ENCODE data around the gene GPX4. TPM values are rescaled to one million over a fixed set of nuclear protein-coding genes. Genes with fewer than 3 reads are reported as not detected.

GPX4 gene, protein sequence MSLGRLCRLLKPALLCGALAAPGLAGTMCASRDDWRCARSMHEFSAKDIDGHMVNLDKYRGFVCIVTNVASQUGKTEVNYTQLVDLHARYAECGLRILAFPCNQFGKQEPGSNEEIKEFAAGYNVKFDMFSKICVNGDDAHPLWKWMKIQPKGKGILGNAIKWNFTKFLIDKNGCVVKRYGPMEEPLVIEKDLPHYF
- total RNA-seq: 236 and 241 TPM in 2 replicates

DNA sequence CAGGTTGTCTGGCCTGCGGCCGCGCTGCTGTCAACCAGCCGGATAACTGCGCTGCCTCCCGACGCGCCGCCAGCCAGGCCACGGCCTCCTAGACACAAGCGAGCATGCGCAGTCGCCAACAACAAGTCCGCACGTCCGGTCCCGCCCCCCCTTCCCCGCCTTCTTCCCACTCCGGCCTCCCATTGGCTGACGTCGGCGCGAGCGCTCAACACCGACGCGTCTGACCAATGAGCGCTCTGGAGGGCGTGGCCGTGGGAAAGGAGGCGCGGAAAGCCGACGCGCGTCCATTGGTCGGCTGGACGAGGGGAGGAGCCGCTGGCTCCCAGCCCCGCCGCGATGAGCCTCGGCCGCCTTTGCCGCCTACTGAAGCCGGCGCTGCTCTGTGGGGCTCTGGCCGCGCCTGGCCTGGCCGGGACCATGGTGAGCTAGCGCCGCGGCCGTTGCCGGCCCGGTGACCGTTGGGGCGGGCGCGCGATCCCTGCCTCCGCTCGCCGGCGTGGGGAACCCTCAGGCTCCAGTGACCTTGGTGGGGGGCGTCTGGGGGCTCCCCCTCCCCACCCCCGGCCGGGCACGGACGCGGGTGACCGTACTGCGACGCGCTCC lies at the start of gene GPX4:
Gene GPX4, plus strand, starts transcription at position 287 of the 603 bp plus-strand sequence. Its CDS starts 50 bp downstream, at position 337.
- intact Hi-C loops (cut with micrococcal nuclease): loop anchor here (1.0 to 5.0 kb wide), 7 partner anchors 9 to 137 kb away; partner anchors contain the start of genes ABCA7, ARHGAP45, ATP5F1D and CNN2
- peak within 1 kb of the TSS; percentile 80 for H3K4me3 Mint-ChIP-seq
- peak within 1 kb of the TSS; percentile 90 for H3K27ac Mint-ChIP-seq
- peaks cover 8% of the 10 kb centered on the region for H3K9me3 Mint-ChIP-seq
- peak; percentile 96 for DNase-seq (ENCODE audit: low spot score)
- H3K27me3 Mint-ChIP-seq (ENCODE audit: insufficient read depth): peaks cover 2% of the 10 kb centered on the region
- H3K4me1 Mint-ChIP-seq (ENCODE audit: low read depth): peaks cover 30% of the 10 kb centered on the region
- peaks cover 14% of the 10 kb centered on the region for H3K36me3 Mint-ChIP-seq (ENCODE audit: low read depth)

DNA sequence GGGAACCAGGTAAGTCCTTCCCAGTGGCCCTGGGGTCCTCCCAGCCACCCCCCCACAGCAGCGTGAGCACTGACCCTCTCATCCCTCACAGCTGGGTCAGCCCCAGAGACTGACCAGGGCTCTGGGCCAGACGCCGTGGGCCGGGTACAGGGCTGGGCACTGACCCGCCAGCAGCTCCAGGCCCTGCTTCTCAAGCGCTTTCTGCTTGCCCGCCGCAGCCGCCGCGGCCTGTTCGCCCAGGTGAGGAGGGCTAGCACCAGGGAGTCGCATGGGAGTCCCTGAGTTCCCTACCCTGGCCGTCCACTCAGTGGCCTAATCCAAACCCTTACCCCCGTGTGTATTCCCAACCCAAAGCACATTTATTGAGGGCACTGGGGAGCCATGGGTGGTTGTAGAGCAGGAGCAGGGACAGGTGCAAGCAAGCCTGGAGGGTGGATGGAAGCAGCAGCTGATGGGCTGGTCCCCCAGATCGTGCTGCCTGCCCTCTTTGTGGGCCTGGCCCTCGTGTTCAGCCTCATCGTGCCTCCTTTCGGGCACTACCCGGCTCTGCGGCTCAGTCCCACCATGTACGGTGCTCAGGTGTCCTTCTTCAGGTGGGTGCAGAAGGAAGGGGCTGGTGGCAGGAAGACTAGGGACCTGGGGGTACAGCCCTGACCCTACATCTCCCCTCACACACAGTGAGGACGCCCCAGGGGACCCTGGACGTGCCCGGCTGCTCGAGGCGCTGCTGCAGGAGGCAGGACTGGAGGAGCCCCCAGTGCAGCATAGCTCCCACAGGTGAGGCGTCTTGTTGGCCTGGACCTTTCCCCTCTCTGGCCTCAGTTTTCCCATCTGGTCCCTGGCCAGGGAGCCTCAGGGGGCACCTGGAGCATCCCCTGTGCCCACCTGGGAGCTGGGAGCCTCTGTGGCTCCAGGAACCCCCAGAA lies 49.4 kb upstream of the GPX4 start:
- Mint-ChIP-seq H3K4me1 (ENCODE audit: low read depth) (peaks cover 19% of the 10 kb centered on the region), H3K27ac (no peak overlapping the region), H3K4me3 (no peak overlapping the region), H3K9me3 (no peaks in the 10 kb centered on the region), H3K27me3 (ENCODE audit: insufficient read depth) (no peaks in the 10 kb centered on the region), H3K36me3 (ENCODE audit: low read depth) (peaks cover 13% of the 10 kb centered on the region)
- DNase-seq (ENCODE audit: low spot score): no peak
- intact Hi-C loops (cut with micrococcal nuclease): no loop called here

DNA sequence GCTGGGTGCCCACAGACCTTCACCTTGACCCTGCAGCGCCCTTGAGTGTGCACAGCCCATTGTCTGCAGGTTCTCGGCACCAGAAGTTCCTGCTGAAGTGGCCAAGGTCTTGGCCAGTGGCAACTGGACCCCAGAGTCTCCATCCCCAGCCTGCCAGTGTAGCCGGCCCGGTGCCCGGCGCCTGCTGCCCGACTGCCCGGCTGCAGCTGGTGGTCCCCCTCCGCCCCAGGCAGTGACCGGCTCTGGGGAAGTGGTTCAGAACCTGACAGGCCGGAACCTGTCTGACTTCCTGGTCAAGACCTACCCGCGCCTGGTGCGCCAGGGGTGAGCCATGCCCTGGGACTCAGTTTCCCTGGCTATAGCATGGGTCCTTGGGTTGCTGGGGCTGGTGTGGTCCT lies 48.8 kb upstream of the GPX4 start:
- Mint-ChIP-seq H3K27me3 (ENCODE audit: insufficient read depth) (no peaks in the 10 kb centered on the region), H3K36me3 (ENCODE audit: low read depth) (peaks cover 13% of the 10 kb centered on the region), H3K27ac (no peak overlapping the region), H3K4me3 (no peak overlapping the region), H3K9me3 (no peaks in the 10 kb centered on the region), H3K4me1 (ENCODE audit: low read depth) (peaks cover 19% of the 10 kb centered on the region)
- intact Hi-C loops (cut with micrococcal nuclease): no loop called here
- DNase-seq (ENCODE audit: low spot score): no peak

DNA sequence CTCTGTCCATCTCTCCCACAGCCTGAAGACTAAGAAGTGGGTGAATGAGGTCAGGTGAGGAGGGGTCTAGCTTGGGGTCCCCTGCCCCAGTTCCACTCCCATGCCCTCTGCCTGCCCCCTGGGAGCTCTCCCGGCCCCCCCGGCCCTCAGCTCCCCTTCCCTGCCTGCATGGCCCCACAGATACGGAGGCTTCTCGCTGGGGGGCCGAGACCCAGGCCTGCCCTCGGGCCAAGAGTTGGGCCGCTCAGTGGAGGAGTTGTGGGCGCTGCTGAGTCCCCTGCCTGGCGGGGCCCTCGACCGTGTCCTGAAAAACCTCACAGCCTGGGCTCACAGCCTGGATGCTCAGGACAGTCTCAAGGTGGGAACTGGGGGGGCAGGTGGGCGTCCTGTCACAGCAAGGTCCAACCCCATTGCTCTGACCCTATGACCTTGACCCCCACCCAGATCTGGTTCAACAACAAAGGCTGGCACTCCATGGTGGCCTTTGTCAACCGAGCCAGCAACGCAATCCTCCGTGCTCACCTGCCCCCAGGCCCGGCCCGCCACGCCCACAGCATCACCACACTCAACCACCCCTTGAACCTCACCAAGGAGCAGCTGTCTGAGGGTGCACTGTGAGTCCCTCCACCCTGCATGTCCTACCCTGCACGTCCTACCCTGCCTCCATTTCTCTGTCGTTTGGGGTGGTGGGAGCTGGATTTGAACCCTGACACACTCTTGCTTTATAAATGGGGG lies 47.7 kb upstream of the GPX4 start:
- no peaks in the 10 kb centered on the region for H3K27me3 Mint-ChIP-seq (ENCODE audit: insufficient read depth)
- H3K9me3 Mint-ChIP-seq: no peaks in the 10 kb centered on the region
- intact Hi-C loops (cut with micrococcal nuclease): no loop called here
- peaks cover 13% of the 10 kb centered on the region for H3K36me3 Mint-ChIP-seq (ENCODE audit: low read depth)
- no peak overlapping the region for H3K4me3 Mint-ChIP-seq
- no peak overlapping the region for H3K27ac Mint-ChIP-seq
- H3K4me1 Mint-ChIP-seq (ENCODE audit: low read depth): peaks cover 19% of the 10 kb centered on the region
- DNase-seq (ENCODE audit: low spot score): no peak

DNA sequence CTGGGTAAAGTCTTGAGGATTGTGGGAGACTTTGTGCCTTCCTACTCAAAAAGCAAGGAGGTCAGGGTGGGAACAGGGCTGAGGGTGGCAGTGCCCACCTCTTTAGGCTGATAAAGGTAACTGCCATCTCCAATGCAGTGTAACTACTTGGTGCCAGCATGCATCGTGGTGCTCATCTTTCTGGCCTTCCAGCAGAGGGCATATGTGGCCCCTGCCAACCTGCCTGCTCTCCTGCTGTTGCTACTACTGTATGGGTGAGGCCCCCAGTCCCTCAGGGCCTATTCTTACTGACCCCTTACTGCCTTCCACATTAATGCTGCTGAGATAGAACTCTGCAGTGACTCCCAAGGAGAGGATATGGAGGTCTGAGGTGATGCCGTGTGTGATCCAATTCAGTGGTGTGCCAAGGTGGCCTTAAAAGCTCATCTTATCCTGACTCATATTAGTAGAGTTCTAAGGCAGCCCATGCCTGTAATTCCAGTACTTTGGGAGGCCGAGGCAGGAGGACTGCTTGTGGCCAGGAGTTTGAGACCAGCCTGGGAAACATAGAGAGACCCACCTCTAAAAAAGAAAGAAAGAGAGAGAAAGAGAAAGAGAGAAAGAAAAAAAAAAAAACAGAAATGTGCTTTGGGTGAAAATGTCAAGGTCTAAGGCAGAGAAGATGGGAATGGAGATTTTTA lies 46.5 kb upstream of the GPX4 start:
- intact Hi-C loops (cut with micrococcal nuclease): no loop called here
- no peaks in the 10 kb centered on the region for H3K27me3 Mint-ChIP-seq (ENCODE audit: insufficient read depth)
- DNase-seq (ENCODE audit: low spot score): no peak

DNA sequence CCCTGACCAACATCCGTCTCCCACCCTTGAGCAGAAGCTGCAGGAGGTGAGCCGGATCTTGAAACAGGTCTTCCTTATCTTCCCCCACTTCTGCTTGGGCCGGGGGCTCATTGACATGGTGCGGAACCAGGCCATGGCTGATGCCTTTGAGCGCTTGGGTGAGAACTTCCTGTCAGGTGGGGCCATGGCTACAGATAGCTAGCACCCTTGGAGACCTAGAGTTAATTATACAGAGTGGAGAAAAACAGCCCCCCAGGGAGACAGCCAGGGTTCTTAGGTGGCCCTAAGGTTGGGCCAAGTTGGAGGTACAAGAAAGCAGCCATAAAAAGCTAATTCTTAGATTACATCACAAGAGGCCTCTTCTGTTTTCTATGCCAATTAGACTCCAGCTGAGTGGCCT lies 45.7 kb upstream of the GPX4 start:
- Mint-ChIP-seq H3K9me3 (no peaks in the 10 kb centered on the region), H3K4me3 (no peak overlapping the region), H3K36me3 (ENCODE audit: low read depth) (peaks cover 13% of the 10 kb centered on the region), H3K27me3 (ENCODE audit: insufficient read depth) (no peaks in the 10 kb centered on the region), H3K27ac (no peak overlapping the region), H3K4me1 (ENCODE audit: low read depth) (peaks cover 15% of the 10 kb centered on the region)
- intact Hi-C loops (cut with micrococcal nuclease): no loop called here
- DNase-seq (ENCODE audit: low spot score): no peak

More for the DNA sequence above, 46.5 kb upstream of the GPX4 start:
- H3K36me3 Mint-ChIP-seq (ENCODE audit: low read depth): peaks cover 13% of the 10 kb centered on the region
- no peaks in the 10 kb centered on the region for H3K9me3 Mint-ChIP-seq
- H3K4me1 Mint-ChIP-seq (ENCODE audit: low read depth): peaks cover 19% of the 10 kb centered on the region
- no peak overlapping the region for H3K27ac Mint-ChIP-seq
- no peak overlapping the region for H3K4me3 Mint-ChIP-seq

DNA sequence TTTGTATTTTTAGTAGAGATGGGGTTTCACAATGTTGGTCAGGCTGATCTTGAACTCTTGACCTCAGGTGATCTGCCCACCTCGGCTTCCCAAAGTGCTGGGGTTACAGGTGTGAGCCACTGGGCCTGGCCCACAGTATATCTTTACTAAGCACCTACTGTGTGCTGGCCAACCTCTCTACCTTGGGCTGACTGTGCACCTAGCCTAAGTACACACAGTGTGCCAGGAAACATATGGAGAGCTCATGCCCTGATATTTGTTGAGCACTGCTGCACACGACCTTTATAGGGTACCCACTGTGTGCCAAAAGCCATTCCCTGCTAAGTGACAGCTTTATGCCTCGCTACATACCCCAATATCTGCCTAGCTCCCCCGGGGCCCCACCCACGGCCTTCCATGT lies 43.1 kb upstream of the GPX4 start:
- H3K9me3 Mint-ChIP-seq: no peaks in the 10 kb centered on the region
- no peak for DNase-seq (ENCODE audit: low spot score)
- H3K27ac Mint-ChIP-seq: no peak overlapping the region
- peaks cover 18% of the 10 kb centered on the region for H3K4me1 Mint-ChIP-seq (ENCODE audit: low read depth)
- H3K36me3 Mint-ChIP-seq (ENCODE audit: low read depth): peaks cover 11% of the 10 kb centered on the region
- H3K27me3 Mint-ChIP-seq (ENCODE audit: insufficient read depth): no peaks in the 10 kb centered on the region
- H3K4me3 Mint-ChIP-seq: no peak overlapping the region
- intact Hi-C loops (cut with micrococcal nuclease): no loop called here

DNA sequence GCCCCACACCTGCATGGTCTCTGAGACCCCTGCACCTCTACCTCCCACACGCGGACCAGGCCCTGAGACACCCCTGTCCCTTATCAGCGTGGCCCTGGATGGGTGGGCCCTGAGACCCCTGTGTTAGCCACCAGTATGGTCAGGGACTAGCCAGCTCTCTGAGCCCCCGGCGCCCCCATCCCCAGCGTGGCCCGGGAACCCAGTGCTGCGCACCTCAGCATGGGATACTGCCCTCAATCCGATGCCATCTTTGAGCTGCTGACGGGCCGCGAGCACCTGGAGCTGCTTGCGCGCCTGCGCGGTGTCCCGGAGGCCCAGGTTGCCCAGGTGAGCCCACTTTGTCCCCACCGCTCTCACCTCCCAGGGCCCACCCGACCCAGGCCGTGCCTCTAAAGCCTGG lies 41.8 kb upstream of the GPX4 start:
- Mint-ChIP-seq H3K36me3 (ENCODE audit: low read depth) (peaks cover 5% of the 10 kb centered on the region), H3K27me3 (ENCODE audit: insufficient read depth) (no peaks in the 10 kb centered on the region), H3K27ac (no peak overlapping the region), H3K4me3 (no peak overlapping the region), H3K9me3 (no peaks in the 10 kb centered on the region), H3K4me1 (ENCODE audit: low read depth) (peaks cover 18% of the 10 kb centered on the region)
- intact Hi-C loops (cut with micrococcal nuclease): loop anchor here (1.0 kb wide), 1 partner anchor 22 kb away; the partner anchor contains the start of gene ABCA7
- no peak for DNase-seq (ENCODE audit: low spot score)

DNA sequence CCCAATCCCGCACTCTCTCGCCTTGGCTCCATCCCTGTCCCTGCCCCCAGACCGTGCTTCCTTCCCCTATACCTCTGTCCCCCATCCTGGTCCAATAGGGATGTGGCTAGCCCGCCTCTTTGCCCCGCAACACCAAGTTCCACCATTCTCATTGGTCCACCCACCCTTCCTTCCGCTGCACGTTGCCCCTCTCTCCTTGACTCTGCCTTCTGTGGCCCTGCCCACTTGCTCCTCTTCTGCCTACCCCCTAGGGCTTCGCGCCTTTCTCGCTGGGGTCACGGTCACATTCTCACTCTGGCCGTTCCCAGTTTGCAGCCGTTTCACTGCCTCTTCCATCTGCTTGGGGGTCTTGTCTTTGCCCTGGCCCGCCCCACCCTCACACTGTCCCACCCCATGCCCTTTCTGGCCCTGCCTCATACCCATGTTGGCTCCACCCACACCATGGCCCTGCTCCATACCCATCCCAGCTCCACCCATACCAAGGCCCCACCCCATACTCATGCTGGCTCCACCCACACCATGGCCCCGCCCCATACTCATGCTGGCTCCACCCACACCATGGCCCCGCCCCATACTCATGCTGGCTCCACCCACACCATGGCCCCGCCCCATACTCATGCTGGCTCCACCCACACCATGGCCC lies 41.3 kb upstream of the GPX4 start:
- Mint-ChIP-seq H3K4me1 (ENCODE audit: low read depth) (peaks cover 14% of the 10 kb centered on the region), H3K27ac (no peak overlapping the region), H3K27me3 (ENCODE audit: insufficient read depth) (no peaks in the 10 kb centered on the region), H3K36me3 (ENCODE audit: low read depth) (peaks cover 3% of the 10 kb centered on the region), H3K9me3 (no peaks in the 10 kb centered on the region), H3K4me3 (no peak overlapping the region)
- DNase-seq (ENCODE audit: low spot score): no peak
- intact Hi-C loops (cut with micrococcal nuclease): loop anchor here (1.0 kb wide), 4 partner anchors 20 to 190 kb away; partner anchors contain the start of gene ABCA7

DNA sequence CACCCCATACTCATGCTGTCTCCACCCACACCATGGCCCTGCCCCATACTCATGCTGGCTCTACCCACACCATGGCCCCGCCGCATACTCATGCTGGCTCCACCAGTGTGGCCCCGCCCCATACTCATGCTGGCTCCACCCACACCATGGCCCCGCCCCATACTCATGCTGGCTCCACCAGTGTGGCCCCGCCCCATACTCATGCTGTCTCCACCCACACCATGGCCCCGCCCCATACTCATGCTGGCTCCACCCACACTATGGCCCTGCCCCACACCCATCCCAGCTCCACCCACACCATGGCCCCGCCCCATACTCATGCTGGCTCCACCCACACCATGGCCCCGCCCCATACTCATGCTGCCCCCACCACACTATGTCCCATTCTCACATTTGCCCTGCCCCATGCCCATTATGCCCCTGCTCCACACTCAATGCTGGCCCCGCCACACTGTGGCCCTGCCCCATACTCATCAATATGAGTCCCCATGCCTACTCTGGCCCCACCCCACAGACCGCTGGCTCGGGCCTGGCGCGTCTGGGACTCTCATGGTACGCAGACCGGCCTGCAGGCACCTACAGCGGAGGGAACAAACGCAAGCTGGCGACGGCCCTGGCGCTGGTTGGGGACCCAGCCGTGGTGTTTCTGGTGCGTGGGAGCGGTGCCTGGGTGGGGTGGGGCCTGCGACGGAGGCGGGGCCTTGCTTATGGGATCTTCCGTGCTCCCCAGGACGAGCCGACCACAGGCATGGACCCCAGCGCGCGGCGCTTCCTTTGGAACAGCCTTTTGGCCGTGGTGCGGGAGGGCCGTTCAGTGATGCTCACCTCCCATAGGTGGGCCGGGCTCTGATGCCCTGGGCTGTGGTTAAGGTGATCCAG lies 40.5 kb upstream of the GPX4 start:
- H3K27me3 Mint-ChIP-seq (ENCODE audit: insufficient read depth): no peaks in the 10 kb centered on the region
- H3K4me1 Mint-ChIP-seq (ENCODE audit: low read depth): peaks cover 7% of the 10 kb centered on the region
- intact Hi-C loops (cut with micrococcal nuclease): loop anchor here (1.0 kb wide), 3 partner anchors 19 to 191 kb away; no protein-coding TSS in a partner anchor
- peak; percentile 70 for DNase-seq (ENCODE audit: low spot score)
- H3K4me3 Mint-ChIP-seq: no peak overlapping the region
- H3K27ac Mint-ChIP-seq: no peak overlapping the region
- no peaks in the 10 kb centered on the region for H3K9me3 Mint-ChIP-seq
- H3K36me3 Mint-ChIP-seq (ENCODE audit: low read depth): no peaks in the 10 kb centered on the region
